Measurements from ENCODE around the gene SRSF7.

DNA sequence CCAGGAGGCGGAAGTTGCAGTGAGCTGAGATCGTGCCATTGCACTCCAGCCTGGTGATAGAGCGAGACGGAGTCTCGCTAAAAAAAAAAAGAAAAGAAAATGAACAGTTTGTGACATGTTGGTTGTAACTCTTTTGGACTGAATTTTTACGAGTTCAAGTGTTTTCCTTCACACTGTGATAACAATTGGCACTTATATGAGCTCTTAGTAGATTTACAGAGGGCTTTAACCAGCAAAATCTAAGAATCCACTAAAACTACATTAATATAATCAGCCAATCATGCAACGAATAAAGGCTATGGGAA is 24.7 kb upstream of the SRSF7 start:
- TF ChIP-seq TARDBP (IDR thresholded peaks at IDR 0.05) (no peak), BHLHE40 (IDR thresholded peaks at IDR 0.05; ENCODE audit: borderline replicate concordance) (no peak), FOXM1 (IDR thresholded peaks at IDR 0.05; ENCODE audit: borderline replicate concordance) (no peak), SUZ12 (IDR thresholded peaks at IDR 0.05) (no peak), FOXA1 (IDR thresholded peaks at IDR 0.05) (no peak), FOXK2 (IDR thresholded peaks at IDR 0.05) (no peak), SP1 (IDR thresholded peaks at IDR 0.05) (no peak), ELF4 (IDR thresholded peaks at IDR 0.05) (no peak), LEF1 (IDR thresholded peaks at IDR 0.05; ENCODE audit: borderline replicate concordance) (no peak), CTBP1 (IDR thresholded peaks at IDR 0.05; ENCODE audit: borderline replicate concordance) (no peak)
- TF ChIP-seq, protein P1, sequence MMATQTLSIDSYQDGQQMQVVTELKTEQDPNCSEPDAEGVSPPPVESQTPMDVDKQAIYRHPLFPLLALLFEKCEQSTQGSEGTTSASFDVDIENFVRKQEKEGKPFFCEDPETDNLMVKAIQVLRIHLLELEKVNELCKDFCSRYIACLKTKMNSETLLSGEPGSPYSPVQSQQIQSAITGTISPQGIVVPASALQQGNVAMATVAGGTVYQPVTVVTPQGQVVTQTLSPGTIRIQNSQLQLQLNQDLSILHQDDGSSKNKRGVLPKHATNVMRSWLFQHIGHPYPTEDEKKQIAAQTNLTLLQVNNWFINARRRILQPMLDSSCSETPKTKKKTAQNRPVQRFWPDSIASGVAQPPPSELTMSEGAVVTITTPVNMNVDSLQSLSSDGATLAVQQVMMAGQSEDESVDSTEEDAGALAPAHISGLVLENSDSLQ (IDR thresholded peaks at IDR 0.05), result peak; percentile 79

All from HEK293T (cell line).